ENCODE data around the gene RRM2.
"Not testable (repeated sequence)": the region's sequence is repeated elsewhere in the genome, so short reads cannot be mapped to it uniquely, and the experiment has no call there.

RRM2 gene

GRCh38 chr2:10091889-10092244 is 30.7 kb upstream of the RRM2 start:
- DNase-seq, result not testable (repeated sequence)

- no peak for DNase-seq
Measured at GRCh38 chr2:10094271-10094814, 28.2 kb upstream of the RRM2 start.

- no peak for DNase-seq
Measured at GRCh38 chr2:10095175-10095574, 27.4 kb upstream of the RRM2 start.

GRCh38 chr2:10096641-10097040 is 25.9 kb upstream of the RRM2 start:
- DNase-seq, result no peak

- DNase-seq, result no peak
Measured at GRCh38 chr2:10097352-10098148, 25.0 kb upstream of the RRM2 start.

GRCh38 chr2:10101491-10101890 is 21.0 kb upstream of the RRM2 start:
- no peak for DNase-seq

GRCh38 chr2:10103179-10103578 is 19.4 kb upstream of the RRM2 start:
- DNase-seq, result no peak

GRCh38 chr2:10104906-10105305 is 17.6 kb upstream of the RRM2 start:
- not testable (repeated sequence) for DNase-seq

GRCh38 chr2:10109311-10109710 is 13.2 kb upstream of the RRM2 start:
- no peak for DNase-seq

GRCh38 chr2:10119027-10119325 is 3.6 kb upstream of the RRM2 start:
- DNase-seq, result no peak

- no peak for DNase-seq
Measured at GRCh38 chr2:10119601-10120157, 2.9 kb upstream of the RRM2 start.

GRCh38 chr2:10120158-10120876 is 2.2 kb upstream of the RRM2 start:
- DNase-seq, result peak; percentile 67 to 90 (median 80)

GRCh38 chr2:10120877-10121574 is 1.5 kb upstream of the RRM2 start:
- DNase-seq, result no peak

- no peak for DNase-seq
Measured at GRCh38 chr2:10123281-10123680, 742 bp downstream of the RRM2 start.

GRCh38 chr2:10124538-10125045 is 2.1 kb downstream of the RRM2 start:
- no peak for DNase-seq

GRCh38 chr2:10125842-10126631 is 3.5 kb downstream of the RRM2 start:
- no peak for DNase-seq

GRCh38 chr2:10126632-10127026 is 4.1 kb downstream of the RRM2 start:
- DNase-seq, result no peak

GRCh38 chr2:10128420-10128819 is 5.9 kb downstream of the RRM2 start:
- DNase-seq, result no peak

GRCh38 chr2:10129490-10129889 is 7.0 kb downstream of the RRM2 start:
- DNase-seq, result no peak

GRCh38 chr2:10132043-10132575 is 9.6 kb downstream of the RRM2 start:
- DNase-seq, result no peak

GRCh38 chr2:10132596-10132995 is 10.1 kb downstream of the RRM2 start:
- DNase-seq, result no peak

- no peak for DNase-seq
Measured at GRCh38 chr2:10132996-10133647, 10.6 kb downstream of the RRM2 start.

All from activated naive CD4-positive, alpha-beta T cell (primary cell).